ENCODE results near the gene MAPKAPK3.

- TF ChIP-seq FOS (IDR thresholded peaks at IDR 0.05; ENCODE audit: low read depth, low read length) (no peak), POLR2A (IDR thresholded peaks at IDR 0.05; ENCODE audit: low read depth, low read length) (no peak), RAD21 (IDR thresholded peaks at IDR 0.05; ENCODE audit: low read length) (no peak), MXI1 (IDR thresholded peaks at IDR 0.05; ENCODE audit: borderline replicate concordance, low read depth, low read length) (no peak), RCOR1 (IDR thresholded peaks at IDR 0.05; ENCODE audit: insufficient replicate concordance, low read length) (no peak), MAZ (IDR thresholded peaks at IDR 0.05; ENCODE audit: borderline replicate concordance, low read depth, low read length) (no peak), BHLHE40 (IDR thresholded peaks at IDR 0.05; ENCODE audit: low read depth, low read length) (no peak), SMC3 (IDR thresholded peaks at IDR 0.05; ENCODE audit: low read depth, low read length) (no peak), CHD1 (IDR thresholded peaks at IDR 0.05; ENCODE audit: low read depth, low read length) (no peak)
- TF ChIP-seq, protein P1, sequence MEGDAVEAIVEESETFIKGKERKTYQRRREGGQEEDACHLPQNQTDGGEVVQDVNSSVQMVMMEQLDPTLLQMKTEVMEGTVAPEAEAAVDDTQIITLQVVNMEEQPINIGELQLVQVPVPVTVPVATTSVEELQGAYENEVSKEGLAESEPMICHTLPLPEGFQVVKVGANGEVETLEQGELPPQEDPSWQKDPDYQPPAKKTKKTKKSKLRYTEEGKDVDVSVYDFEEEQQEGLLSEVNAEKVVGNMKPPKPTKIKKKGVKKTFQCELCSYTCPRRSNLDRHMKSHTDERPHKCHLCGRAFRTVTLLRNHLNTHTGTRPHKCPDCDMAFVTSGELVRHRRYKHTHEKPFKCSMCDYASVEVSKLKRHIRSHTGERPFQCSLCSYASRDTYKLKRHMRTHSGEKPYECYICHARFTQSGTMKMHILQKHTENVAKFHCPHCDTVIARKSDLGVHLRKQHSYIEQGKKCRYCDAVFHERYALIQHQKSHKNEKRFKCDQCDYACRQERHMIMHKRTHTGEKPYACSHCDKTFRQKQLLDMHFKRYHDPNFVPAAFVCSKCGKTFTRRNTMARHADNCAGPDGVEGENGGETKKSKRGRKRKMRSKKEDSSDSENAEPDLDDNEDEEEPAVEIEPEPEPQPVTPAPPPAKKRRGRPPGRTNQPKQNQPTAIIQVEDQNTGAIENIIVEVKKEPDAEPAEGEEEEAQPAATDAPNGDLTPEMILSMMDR (conservative IDR thresholded peaks at IDR 0.05; ENCODE audit: low read depth, low read length): no peak
- TF ChIP-seq, protein P2, sequence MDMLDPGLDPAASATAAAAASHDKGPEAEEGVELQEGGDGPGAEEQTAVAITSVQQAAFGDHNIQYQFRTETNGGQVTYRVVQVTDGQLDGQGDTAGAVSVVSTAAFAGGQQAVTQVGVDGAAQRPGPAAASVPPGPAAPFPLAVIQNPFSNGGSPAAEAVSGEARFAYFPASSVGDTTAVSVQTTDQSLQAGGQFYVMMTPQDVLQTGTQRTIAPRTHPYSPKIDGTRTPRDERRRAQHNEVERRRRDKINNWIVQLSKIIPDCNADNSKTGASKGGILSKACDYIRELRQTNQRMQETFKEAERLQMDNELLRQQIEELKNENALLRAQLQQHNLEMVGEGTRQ (IDR thresholded peaks at IDR 0.05; ENCODE audit: low read depth, low read length): no peak
- TF ChIP-seq, protein P3, sequence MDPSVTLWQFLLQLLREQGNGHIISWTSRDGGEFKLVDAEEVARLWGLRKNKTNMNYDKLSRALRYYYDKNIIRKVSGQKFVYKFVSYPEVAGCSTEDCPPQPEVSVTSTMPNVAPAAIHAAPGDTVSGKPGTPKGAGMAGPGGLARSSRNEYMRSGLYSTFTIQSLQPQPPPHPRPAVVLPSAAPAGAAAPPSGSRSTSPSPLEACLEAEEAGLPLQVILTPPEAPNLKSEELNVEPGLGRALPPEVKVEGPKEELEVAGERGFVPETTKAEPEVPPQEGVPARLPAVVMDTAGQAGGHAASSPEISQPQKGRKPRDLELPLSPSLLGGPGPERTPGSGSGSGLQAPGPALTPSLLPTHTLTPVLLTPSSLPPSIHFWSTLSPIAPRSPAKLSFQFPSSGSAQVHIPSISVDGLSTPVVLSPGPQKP (IDR thresholded peaks at IDR 0.05; ENCODE audit: borderline replicate concordance, low read depth, low read length): no peak
These were observed 81.3 kb downstream of the MAPKAPK3 start for GRCh38 chr3:50698269-50698668.

All from IMR-90 (cell line).